ENCODE data around the gene AKNAD1.

The AKNAD1 gene

GRCh38 chr1:108862698-108863477 is 6.0 kb upstream of the AKNAD1 start:
- DNase-seq (ENCODE audit: low read depth), result no peak

- DNase-seq (ENCODE audit: low read depth), result no peak
Measured at GRCh38 chr1:108862017-108862610, 5.2 kb upstream of the AKNAD1 start.

- DNase-seq (ENCODE audit: low read depth), result no peak
Measured at GRCh38 chr1:108861566-108861965, 4.7 kb upstream of the AKNAD1 start.

- DNase-seq (ENCODE audit: low read depth), result no peak
Measured at GRCh38 chr1:108860190-108860907, 3.5 kb upstream of the AKNAD1 start.

- DNase-seq (ENCODE audit: low read depth), result no peak
Measured at GRCh38 chr1:108858230-108858950, 1.5 kb upstream of the AKNAD1 start.

- DNase-seq (ENCODE audit: low read depth), result no peak
Measured at GRCh38 chr1:108854221-108855019, 2.5 kb downstream of the AKNAD1 start.

GRCh38 chr1:108852221-108852975 is 4.5 kb downstream of the AKNAD1 start:
- DNase-seq (ENCODE audit: low read depth), result no peak

- DNase-seq (ENCODE audit: low read depth), result no peak
Measured at GRCh38 chr1:108851567-108851966, 5.3 kb downstream of the AKNAD1 start.

- no peak for DNase-seq (ENCODE audit: low read depth)
Measured at GRCh38 chr1:108850929-108851328, 6.0 kb downstream of the AKNAD1 start.

GRCh38 chr1:108848806-108849205 is 8.1 kb downstream of the AKNAD1 start:
- DNase-seq (ENCODE audit: low read depth), result no peak

GRCh38 chr1:108847494-108847893 is 9.4 kb downstream of the AKNAD1 start:
- DNase-seq (ENCODE audit: low read depth), result no peak

- DNase-seq (ENCODE audit: low read depth), result no peak
Measured at GRCh38 chr1:108845991-108846390, 10.9 kb downstream of the AKNAD1 start.

GRCh38 chr1:108845446-108845845 is 11.4 kb downstream of the AKNAD1 start:
- DNase-seq (ENCODE audit: low read depth), result no peak

- DNase-seq (ENCODE audit: low read depth), result no peak
Measured at GRCh38 chr1:108843390-108844137, 13.3 kb downstream of the AKNAD1 start.

GRCh38 chr1:108842525-108843181 is 14.2 kb downstream of the AKNAD1 start:
- no peak for DNase-seq (ENCODE audit: low read depth)

- no peak for DNase-seq (ENCODE audit: low read depth)
Measured at GRCh38 chr1:108841703-108842102, 15.2 kb downstream of the AKNAD1 start.

GRCh38 chr1:108832929-108833328 is 24.0 kb downstream of the AKNAD1 start:
- DNase-seq (ENCODE audit: low read depth), result no peak

GRCh38 chr1:108831225-108831624 is 25.7 kb downstream of the AKNAD1 start:
- no peak for DNase-seq (ENCODE audit: low read depth)

Data from stimulated activated CD8-positive, alpha-beta memory T cell treated with anti-CD3 and anti-CD28 coated beads, Interleukin-12 subunit alpha, Interleukin-12 subunit beta, amount 100 ng/mL, for 1 hour (primary cell).